Rectal smooth muscle tissue (tissue), 1 donor: ENCODE measurements around the gene NR2C2AP.
A peak's percentile ranks its signal among the peaks of the same experiment; 100 is the strongest.
"Not testable (repeated sequence)": the region's sequence is repeated elsewhere in the genome, so short reads cannot be mapped to it uniquely, and the experiment has no call there.

Experiments used
- H3K27ac ChIP-seq: one replicate; pipeline ENCODE4 v1.7.0; 2013; ENCODE audit warnings: low read depth, low read length, inconsistent platforms
- H3K27me3 ChIP-seq: one replicate; pipeline ENCODE4 v1.7.0; 2013; ENCODE audit warnings: low read length; ENCODE audit not compliant: control insufficient read depth, insufficient read depth
- H3K36me3 ChIP-seq: one replicate; pipeline ENCODE4 v1.7.0; 2013; ENCODE audit warnings: low read length; ENCODE audit not compliant: control insufficient read depth, insufficient read depth
- H3K4me1 ChIP-seq: one replicate; pipeline ENCODE4 v1.7.0; 2013; ENCODE audit warnings: low read length; ENCODE audit not compliant: control insufficient read depth, insufficient read depth
- H3K4me3 ChIP-seq: one replicate; pipeline ENCODE4 v1.7.0; 2013; ENCODE audit warnings: low read length
- H3K9ac ChIP-seq: one replicate; pipeline ENCODE4 v1.7.0; 2013; ENCODE audit warnings: low read length

NR2C2AP gene

GRCh38 chr19:19192078-19192882, 10.9 kb downstream of the NR2C2AP start, which contains the start of the genes BORCS8 and RFXANK:
BORCS8 (minus strand) TSS chr19:19192152; CDS start chr19:19192117, 35 bp downstream.
RFXANK (plus strand) TSS chr19:19192258; CDS start chr19:19193947, 1,689 bp downstream.
- Histone ChIP-seq H3K27ac (peak within 1 kb of the TSS; percentile 99), H3K4me1 (peaks cover 17% of the 10 kb centered on the region), H3K27me3 (no peaks in the 10 kb centered on the region), H3K9ac (peak within 1 kb of the TSS; percentile 74), H3K36me3 (peaks cover 6% of the 10 kb centered on the region), H3K4me3 (peak within 1 kb of the TSS; percentile 95)

GRCh38 chr19:19191768-19192077, 11.5 kb downstream of the NR2C2AP start:
- Histone ChIP-seq H3K27ac (peak overlapping the region; percentile 99), H3K27me3 (no peaks in the 10 kb centered on the region), H3K4me3 (peak overlapping the region; percentile 95), H3K9ac (peak overlapping the region; percentile 74), H3K36me3 (peaks cover under 1% of the 10 kb centered on the region), H3K4me1 (peaks cover 17% of the 10 kb centered on the region)

GRCh38 chr19:19186742-19187141, 16.5 kb downstream of the NR2C2AP start:
- H3K27ac ChIP-seq: no peak overlapping the region
- no peak overlapping the region for H3K4me3 ChIP-seq

GRCh38 chr19:19185853-19186740, 17.1 kb downstream of the NR2C2AP start:
- Histone ChIP-seq H3K9ac (no peak overlapping the region), H3K27me3 (no peaks in the 10 kb centered on the region), H3K4me1 (peaks cover 15% of the 10 kb centered on the region), H3K4me3 (no peak overlapping the region), H3K36me3 (peaks cover 9% of the 10 kb centered on the region), H3K27ac (no peak overlapping the region)

More at GRCh38 chr19:19186742-19187141, 16.5 kb downstream of the NR2C2AP start:
- Histone ChIP-seq H3K9ac (no peak overlapping the region), H3K4me1 (peaks cover 17% of the 10 kb centered on the region), H3K36me3 (peaks cover 9% of the 10 kb centered on the region), H3K27me3 (no peaks in the 10 kb centered on the region)

- peaks cover 20% of the 10 kb centered on the region for H3K36me3 ChIP-seq
- H3K9ac ChIP-seq: no peak overlapping the region
- H3K4me1 ChIP-seq: no peaks in the 10 kb centered on the region
- H3K27ac ChIP-seq: no peak overlapping the region
- H3K4me3 ChIP-seq: no peak overlapping the region
- no peaks in the 10 kb centered on the region for H3K27me3 ChIP-seq
Measured at GRCh38 chr19:19181488-19181998, 21.7 kb downstream of the NR2C2AP start.

- H3K4me1 ChIP-seq: no peaks in the 10 kb centered on the region
- H3K36me3 ChIP-seq: peaks cover 21% of the 10 kb centered on the region
- H3K9ac ChIP-seq: no peak overlapping the region
- H3K4me3 ChIP-seq: no peak overlapping the region
- H3K27ac ChIP-seq: no peak overlapping the region
- H3K27me3 ChIP-seq: no peaks in the 10 kb centered on the region
Measured at GRCh38 chr19:19179548-19180441, 23.4 kb downstream of the NR2C2AP start.

- H3K4me1 ChIP-seq: no peaks in the 10 kb centered on the region
- H3K9ac ChIP-seq: no peak overlapping the region
- H3K36me3 ChIP-seq: peaks cover 13% of the 10 kb centered on the region
- no peak overlapping the region for H3K27ac ChIP-seq
- H3K4me3 ChIP-seq: no peak overlapping the region
- no peaks in the 10 kb centered on the region for H3K27me3 ChIP-seq
Measured at GRCh38 chr19:19176950-19177349, 26.3 kb downstream of the NR2C2AP start.

GRCh38 chr19:19173243-19173642, 30.0 kb downstream of the NR2C2AP start:
- not testable (repeated sequence) for H3K27me3 ChIP-seq, H3K4me1 ChIP-seq, H3K27ac ChIP-seq, H3K4me3 ChIP-seq, H3K9ac ChIP-seq, H3K36me3 ChIP-seq

GRCh38 chr19:19171821-19172532, 31.2 kb downstream of the NR2C2AP start:
- no peak overlapping the region for H3K4me3 ChIP-seq
- peaks cover 2% of the 10 kb centered on the region for H3K36me3 ChIP-seq
- H3K4me1 ChIP-seq: no peaks in the 10 kb centered on the region
- H3K9ac ChIP-seq: no peak overlapping the region
- no peak overlapping the region for H3K27ac ChIP-seq
- H3K27me3 ChIP-seq: no peaks in the 10 kb centered on the region

- Histone ChIP-seq H3K27me3 (no peaks in the 10 kb centered on the region), H3K27ac (no peak overlapping the region), H3K9ac (no peak overlapping the region)
Measured at GRCh38 chr19:19170873-19171672, 32.1 kb downstream of the NR2C2AP start.

More at GRCh38 chr19:19170873-19171672, 32.1 kb downstream of the NR2C2AP start:
- H3K4me1 ChIP-seq: no peaks in the 10 kb centered on the region
- no peaks in the 10 kb centered on the region for H3K36me3 ChIP-seq
- no peak overlapping the region for H3K4me3 ChIP-seq
